ENCODE data around the gene DGKE.

DGKE gene

DNA sequence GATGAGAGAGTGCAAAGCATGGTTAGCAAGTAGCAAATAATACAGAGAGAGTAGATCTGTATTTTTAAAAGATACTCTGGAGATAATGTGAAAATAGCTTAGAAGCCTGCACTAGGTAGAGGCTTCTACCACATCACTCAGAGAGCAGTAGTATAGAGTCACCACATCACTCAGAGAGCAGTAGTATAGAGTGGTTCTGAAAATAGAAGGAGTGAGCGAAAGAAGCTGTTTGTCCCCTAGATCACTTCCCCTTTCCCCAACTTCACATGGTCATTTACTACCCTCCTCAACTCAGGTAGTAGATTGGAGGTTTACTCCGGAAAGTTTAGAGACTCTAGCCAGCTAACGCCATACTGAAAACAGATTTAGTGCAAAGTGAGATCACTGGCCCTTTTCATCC is 17.1 kb downstream of the DGKE start:
- DNase-seq: no peak

DNA sequence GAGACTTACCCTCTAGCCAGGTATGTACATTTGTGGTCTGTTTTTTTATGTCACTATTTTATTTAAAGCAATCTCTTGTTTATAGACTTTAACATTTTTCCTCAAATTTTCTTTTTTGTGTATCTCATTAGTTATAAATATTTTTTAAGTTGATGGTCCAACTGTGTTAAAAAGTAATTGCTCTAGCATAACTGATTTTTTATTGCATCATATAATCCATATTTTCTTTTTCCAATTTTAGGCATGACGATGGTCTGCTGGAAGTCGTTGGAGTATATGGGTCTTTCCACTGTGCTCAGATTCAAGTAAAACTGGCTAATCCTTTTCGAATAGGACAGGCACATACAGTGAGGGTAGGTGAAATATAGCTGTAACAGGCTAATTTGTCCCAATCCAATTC is 27.9 kb downstream of the DGKE start:
- DNase-seq: no peak

GRCh38 chr17:56863974-56864373 is 30.0 kb downstream of the DGKE start:
- DNase-seq: no peak

DNA sequence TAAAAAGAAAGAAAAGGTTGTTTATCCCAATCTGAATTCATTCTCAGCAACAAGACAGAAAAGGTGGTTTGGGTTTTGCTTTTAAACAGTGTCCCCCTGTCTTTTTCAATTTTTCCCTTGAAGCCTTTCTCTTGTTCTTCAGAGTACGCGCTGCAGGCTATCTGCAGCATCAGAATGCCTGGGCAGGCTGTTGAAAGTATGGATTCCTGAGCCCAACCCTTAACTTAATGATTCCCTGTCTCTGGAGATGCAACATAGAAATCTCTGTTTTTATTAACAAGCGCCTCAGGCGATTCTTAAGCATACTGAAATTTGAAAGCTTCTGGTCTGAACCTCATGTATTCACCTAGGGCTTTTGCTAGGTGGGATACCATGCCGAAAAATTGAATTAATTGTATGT is 32.1 kb downstream of the DGKE start:
- DNase-seq: no peak

DNA sequence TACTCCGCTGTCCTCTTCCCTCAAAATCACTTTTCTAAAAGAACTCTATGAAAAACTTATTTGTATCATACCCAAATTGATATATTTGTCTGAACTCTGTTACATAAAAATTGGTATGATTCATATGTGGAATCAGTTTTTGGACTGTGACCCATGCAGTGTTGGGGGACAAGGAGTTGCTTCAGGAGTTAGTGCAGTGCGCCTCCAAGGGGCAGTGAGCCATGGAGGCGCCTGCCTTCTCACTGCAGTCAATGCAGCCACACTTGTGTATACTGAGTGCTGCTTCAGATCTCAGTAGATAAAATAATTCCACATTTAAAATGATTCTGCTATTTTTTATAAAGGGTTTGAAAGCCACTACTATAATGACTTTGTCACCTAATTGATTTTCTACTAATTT is 32.5 kb downstream of the DGKE start:
- DNase-seq: no peak

DNA sequence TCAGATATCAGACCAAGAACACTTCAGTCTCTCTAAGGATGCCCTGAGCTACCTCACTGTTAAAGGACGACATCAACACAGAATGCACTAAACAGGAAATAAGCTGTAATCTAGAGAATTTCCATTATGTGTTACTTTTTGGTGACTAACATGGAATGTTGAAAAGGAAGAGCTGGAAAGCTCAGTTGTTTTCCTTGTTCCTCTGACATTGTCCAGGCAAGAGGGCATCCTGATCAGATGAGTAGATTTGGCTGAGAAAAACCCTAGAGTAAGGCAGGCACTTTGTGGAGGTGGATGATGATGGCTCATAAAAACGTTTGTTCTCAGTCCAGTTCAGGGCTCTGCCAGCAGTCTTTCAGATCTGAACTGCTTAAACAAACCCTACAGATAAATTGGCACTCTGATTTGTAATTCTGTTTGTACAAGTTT is 34.0 kb downstream of the DGKE start:
- no peak for DNase-seq

GRCh38 chr17:56868716-56869115 is 34.8 kb downstream of the DGKE start:
- no peak for DNase-seq

DNA sequence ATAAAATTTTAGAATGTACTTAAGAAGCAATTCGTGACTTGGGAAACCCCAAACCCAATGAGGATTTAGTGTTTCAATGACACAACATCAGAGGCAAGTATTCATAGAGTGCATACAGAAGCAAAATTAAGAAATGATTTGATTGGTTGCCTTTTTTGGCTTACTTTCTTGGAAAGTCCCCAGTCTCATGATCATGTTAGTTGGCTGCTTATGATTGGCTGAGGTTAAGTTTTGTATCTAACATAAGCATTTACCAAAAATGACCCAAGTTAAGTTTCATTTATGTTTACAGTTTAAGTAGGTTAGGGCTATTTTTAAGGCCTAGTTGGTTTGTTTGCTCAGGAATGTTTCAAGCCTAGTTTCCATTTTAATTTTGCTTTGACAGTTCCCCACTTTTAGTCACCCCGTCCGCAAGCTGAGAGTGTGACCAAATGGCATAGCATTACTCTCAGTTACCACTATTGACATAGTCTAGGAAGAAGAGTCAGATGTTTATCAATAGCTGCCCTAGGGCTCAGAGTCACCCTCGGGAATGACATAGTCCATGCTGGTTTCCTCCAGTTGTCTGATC is 36.2 kb downstream of the DGKE start:
- no peak for DNase-seq

GRCh38 chr17:56876766-56877179 is 42.8 kb downstream of the DGKE start:
- DNase-seq: no peak

DNA sequence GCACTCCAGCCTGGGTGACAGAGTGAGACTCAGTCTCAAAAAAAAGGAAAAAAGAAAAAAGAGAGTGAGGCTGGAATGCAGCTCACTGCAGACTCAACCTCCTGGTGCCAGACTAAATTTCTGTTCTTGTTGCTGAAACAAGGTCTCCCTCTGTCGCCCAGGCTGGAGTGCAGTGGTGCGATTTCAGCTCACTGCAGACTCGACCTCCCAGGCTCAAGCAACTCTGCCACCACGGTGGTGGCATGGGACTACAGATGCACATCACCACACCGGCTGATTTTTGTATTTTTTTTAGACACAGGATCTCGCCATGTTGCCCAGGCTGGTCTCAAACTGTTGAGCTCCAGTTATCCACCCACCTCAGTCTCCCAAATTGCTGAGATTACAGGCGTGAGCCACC is 45.3 kb downstream of the DGKE start:
- DNase-seq: no peak

DNA sequence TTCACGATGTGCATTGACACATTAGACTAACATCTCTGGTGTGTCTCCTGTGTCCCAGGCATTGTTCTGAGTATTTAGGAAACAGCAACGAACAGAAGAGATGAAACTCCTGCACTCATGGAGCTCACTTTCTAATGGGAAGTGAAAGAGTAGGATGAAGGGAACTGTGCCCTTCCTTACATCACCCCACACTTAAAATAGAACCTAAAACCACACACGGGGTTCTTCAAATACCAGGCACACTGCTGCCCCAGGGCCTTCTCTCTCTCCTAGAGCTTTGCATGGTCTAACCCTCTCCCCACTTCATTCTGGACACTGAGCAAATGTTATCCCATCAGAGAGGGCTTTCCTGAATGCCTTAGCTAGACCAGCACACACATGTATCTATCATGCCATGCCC is 46.2 kb downstream of the DGKE start:
- no peak for DNase-seq

- no peak for DNase-seq
Measured at GRCh38 chr17:56880571-56880970, 46.6 kb downstream of the DGKE start.

DNA sequence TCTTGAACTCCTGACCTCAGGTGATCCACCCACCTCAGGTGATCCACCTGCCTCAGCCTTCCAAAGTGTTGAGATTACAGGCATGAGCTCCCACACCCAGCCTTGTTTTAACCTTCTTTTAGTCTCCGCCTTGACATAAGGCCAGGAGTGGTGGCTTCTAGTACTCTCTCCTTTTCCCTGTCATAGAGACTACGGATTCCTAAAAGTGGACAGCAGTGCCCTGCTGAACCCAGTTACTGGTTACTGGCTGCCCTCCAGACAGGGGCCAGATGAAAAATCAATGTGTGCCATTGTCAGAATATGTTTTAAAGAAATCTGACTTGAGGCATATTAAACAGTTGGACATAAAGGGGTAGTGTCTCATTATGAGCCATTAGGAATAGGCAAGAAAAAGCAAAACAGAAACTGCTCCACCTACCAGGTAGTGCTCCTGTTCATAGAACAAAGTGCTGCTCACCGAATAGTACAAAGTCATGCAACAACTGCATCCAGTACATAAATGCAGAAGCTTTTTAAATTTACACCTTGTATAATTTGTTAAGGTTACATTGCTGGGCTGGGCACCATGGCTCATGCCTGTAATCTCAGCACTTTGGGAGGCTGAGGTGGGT is 47.8 kb downstream of the DGKE start:
- no peak for DNase-seq

DNA sequence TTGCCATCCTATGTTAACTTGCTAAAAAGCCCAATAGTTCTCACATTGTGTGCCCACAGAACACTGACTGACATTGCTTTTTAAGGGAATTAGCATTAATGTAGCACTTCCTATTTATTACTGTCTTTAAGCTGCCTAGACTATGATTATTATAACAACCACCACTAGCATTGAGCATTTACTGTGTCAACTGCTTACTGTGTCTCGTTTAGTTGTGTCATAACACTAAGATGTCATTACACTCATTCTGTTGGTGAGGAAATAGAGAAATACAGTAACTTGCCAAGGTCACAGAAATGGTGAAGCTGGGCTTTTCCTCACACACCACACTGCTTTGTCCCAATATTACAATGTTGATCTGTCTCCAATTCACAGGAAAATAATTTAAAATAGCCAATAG is 49.7 kb downstream of the DGKE start:
- DNase-seq: no peak

- no peak for DNase-seq
Measured at GRCh38 chr17:56884483-56885311, 50.7 kb downstream of the DGKE start.

GRCh38 chr17:56885312-56885657 is 51.3 kb downstream of the DGKE start:
- no peak for DNase-seq

GRCh38 chr17:56886288-56886731 is 52.4 kb downstream of the DGKE start:
- DNase-seq: no peak

GRCh38 chr17:56887105-56887504 is 53.2 kb downstream of the DGKE start:
- DNase-seq: no peak

DNA sequence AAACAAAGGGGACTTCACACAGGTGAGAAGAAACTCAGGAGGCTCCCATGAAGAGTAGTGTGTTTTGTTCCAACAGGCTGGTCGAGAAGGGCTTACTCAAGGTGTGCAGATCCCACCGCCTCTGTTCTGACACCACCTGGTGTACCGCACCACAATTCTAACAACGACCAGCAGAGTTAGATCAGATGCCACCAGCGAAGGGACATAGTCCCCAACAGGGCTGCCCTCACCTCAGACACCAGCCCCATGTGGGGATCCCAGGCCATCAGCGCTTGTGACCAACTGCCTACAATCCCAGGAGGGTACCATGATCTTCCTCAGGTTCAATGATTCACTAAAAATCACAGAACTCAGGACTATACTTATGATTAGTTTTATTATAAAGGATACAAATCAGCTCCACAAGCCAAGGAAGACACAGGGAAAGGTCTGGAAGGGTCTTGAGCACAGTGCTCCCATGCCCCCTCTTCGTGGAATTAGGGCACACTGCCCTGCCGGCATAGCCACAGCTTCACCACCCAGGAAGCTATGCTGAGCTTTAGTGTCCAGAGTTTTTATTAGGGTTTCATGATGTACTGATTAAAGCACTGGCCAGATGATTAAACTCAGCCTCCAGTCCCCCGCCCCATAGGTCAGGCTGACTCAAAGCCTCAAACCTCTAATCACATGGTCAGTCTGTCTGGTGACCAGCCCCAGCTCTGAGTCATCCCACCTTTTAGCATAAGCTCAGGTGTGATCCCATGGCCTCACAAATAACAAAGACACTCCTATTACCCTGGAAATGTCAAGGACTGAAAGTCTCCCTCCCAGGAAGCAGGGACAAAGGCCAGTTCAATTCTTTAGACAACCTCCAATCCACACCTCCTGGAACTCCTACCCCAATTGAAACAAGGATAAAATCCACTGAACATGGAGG is 53.9 kb downstream of the DGKE start:
- DNase-seq: no peak

DNA sequence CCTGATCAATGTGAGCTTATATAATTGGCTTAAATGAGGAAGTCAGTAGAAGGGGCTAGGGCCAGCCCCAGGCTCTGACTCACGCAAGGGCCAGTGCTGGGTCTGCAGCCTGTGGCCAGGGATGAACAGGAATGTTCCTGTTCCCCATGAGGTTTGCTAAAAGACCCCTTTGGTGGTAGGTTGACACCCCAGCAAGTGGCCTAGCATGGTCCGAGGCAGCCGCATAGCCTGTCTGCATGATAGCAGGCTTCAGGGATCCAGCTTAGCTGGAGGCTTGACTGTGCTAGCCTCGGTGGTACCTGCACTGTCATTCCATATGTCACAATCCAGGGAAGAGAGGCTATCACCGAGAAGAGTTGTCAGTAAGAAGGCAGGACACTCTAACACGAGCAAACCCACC is 56.4 kb downstream of the DGKE start:
- no peak for DNase-seq

DNA sequence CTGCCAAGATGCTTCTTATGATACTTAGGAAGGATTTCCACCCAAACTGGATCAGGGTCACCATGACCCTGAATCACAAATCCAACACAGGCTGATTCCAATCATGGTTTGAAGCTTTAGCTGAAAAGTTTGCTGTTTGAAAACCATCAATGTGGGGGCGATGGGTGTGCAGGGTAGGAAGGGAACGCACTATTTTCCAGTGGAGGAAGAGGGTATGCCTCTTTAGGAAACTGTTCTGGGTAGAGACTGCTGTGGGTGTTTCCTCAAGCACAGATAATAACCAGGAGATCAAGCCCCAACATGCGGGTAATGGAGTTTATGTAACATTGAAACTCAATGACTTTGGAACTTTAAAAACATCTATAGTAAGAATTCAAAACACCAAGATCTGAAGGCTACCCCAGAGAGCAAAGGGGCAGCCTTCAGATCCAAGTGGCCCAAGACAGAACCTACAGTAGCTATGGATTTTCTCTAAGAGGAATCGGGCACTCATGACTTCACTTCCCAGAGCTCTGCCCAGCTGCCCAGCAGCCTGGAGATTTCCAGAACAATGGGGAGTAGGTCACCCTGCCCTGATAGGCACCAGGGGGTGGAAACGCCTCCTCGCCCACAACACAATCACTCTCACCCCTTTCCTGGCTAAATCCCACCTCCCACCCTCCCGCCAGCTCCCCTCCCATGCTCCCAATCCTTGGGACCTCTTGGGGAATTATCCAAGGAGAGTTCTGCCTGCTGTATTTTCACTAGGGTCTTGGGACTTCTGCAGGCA is 57.1 kb downstream of the DGKE start:
- DNase-seq: no peak

DNA sequence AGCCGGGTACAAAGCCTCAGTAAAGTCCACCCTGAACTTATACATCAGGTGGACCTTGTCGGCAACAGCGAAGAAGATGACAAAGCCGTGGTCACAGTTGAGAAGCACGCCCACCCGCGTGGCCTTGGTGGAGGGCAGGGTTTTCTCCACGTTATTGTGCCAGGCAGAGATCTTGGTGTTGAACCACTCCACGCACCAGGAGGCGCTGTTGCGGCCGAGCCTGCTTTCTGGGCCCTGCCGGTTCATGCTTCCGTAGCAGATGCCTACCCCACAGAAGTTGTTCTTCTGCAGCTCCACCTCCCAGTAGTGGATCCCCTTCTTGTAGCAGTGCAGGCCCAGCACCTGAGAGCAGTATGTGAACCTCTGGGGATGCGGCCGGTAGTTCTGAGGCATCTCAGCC is 57.8 kb downstream of the DGKE start:
- DNase-seq: no peak

GRCh38 chr17:56892333-56892732 is 58.4 kb downstream of the DGKE start:
- DNase-seq: no peak

Measured in NCI-H1930 (cell line).